ENCODE measurements around the gene ACKR4.

DNA sequence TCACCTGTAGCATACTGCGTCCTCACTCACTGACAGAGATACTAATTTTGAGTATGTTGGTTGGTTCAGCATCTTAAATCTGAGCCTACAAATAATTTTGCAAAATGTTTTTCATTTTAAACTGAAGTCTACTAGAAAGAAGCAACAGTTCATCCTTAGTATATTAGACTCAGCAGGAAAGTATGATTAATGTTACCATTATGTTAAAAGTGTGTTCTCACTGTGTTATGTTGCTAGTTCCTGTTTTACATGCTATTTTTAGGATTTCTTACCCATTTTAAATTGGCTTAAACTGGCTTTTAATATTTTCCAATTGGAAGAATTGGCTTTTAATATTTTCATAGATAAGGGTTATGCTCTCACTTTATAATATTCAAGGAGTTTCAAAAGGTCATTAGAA is 25.7 kb downstream of the ACKR4 start:
- no peak for TF ChIP-seq POLR2A (IDR thresholded peaks at IDR 0.05)
- TF ChIP-seq, protein P1, sequence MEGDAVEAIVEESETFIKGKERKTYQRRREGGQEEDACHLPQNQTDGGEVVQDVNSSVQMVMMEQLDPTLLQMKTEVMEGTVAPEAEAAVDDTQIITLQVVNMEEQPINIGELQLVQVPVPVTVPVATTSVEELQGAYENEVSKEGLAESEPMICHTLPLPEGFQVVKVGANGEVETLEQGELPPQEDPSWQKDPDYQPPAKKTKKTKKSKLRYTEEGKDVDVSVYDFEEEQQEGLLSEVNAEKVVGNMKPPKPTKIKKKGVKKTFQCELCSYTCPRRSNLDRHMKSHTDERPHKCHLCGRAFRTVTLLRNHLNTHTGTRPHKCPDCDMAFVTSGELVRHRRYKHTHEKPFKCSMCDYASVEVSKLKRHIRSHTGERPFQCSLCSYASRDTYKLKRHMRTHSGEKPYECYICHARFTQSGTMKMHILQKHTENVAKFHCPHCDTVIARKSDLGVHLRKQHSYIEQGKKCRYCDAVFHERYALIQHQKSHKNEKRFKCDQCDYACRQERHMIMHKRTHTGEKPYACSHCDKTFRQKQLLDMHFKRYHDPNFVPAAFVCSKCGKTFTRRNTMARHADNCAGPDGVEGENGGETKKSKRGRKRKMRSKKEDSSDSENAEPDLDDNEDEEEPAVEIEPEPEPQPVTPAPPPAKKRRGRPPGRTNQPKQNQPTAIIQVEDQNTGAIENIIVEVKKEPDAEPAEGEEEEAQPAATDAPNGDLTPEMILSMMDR (IDR thresholded peaks at IDR 0.05) = no peak
